Activated T-cell treated with anti-CD3 and anti-CD28 coated beads, Interleukin-2, amount 50 U/mL, for 24 hours (primary cell): ENCODE measurements around the gene NUCB1.

ENCODE experiments used
- DNase-seq: peaks from one replicate; pipeline ENCODE4 v3.0.0-alpha.2; 2020
- H3K27ac Mint-ChIP-seq: 2 replicates; pipeline ENCODE4 v1.8.0; 2020; ENCODE audit warnings: mild to moderate bottlenecking, mixed read lengths
- H3K27me3 Mint-ChIP-seq: 2 replicates; pipeline ENCODE4 v1.8.0; 2020; ENCODE audit warnings: mixed read lengths
- H3K36me3 Mint-ChIP-seq: 2 replicates; pipeline ENCODE4 v1.8.0; 2020; ENCODE audit warnings: low read depth, mixed read lengths
- H3K4me1 Mint-ChIP-seq: 2 replicates; pipeline ENCODE4 v1.8.0; 2020; ENCODE audit warnings: low read depth, mixed read lengths
- H3K4me3 Mint-ChIP-seq: 2 replicates; pipeline ENCODE4 v1.8.0; 2020; ENCODE audit warnings: mild to moderate bottlenecking, moderate library complexity, mixed read lengths
- H3K9me3 Mint-ChIP-seq: 2 replicates; pipeline ENCODE4 v1.8.0; 2020; ENCODE audit warnings: mixed read lengths

The NUCB1 gene

GRCh38 chr19:48953141-48953540, 53.0 kb downstream of the NUCB1 start:
- H3K4me1 Mint-ChIP-seq = peaks cover 30% of the 10 kb centered on the region
- DNase-seq = no peak
- no peak overlapping the region for H3K4me3 Mint-ChIP-seq
- H3K9me3 Mint-ChIP-seq = no peaks in the 10 kb centered on the region
- peaks cover 27% of the 10 kb centered on the region for H3K36me3 Mint-ChIP-seq
- H3K27me3 Mint-ChIP-seq = no peaks in the 10 kb centered on the region
- no peak overlapping the region for H3K27ac Mint-ChIP-seq

GRCh38 chr19:48953990-48954594, 54.0 kb downstream of the NUCB1 start:
- H3K27me3 Mint-ChIP-seq = no peaks in the 10 kb centered on the region
- no peaks in the 10 kb centered on the region for H3K9me3 Mint-ChIP-seq
- no peak for DNase-seq
- peaks cover 33% of the 10 kb centered on the region for H3K4me1 Mint-ChIP-seq
- H3K4me3 Mint-ChIP-seq = peak overlapping the region; percentile 88
- H3K27ac Mint-ChIP-seq = peak overlapping the region; percentile 93
- H3K36me3 Mint-ChIP-seq = peaks cover 35% of the 10 kb centered on the region

DNA sequence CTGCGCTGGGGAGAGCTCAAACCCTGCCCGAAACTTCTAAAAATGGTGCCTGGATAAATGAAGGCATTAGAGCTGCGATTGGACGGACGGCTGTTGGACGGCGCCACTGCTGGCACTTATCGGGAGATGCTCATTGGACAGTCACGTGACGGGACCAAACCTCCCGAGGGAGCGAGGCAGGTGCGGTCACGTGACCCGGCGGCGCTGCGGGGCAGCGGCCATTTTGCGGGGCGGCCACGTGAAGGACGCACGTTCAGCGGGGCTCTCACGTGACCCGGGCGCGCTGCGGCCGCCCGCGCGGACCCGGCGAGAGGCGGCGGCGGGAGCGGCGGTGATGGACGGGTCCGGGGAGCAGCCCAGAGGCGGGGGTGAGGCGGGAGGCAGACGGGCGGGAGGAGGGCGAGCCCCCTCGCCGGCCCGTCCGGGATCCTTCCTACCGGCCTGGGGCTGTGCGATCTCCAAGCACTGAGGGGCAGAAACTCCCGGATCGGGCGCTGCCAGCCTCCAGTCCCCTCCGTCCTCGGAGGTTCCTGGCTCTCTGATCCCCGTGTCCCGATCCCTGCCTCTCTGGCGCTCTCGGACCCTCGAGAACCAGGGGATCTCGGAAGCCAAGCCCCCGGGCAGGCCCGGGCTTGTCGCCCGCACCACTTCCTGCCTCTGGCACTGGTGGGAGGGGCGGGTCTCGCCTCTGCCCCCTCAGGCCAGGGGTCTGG, 54.6 kb downstream of the NUCB1 start, which contains the start of gene BAX:
BAX (plus strand) TSS at position 281 of the 713 bp plus-strand sequence; CDS start at position 335, 54 bp downstream.
- Mint-ChIP-seq H3K9me3 (no peaks in the 10 kb centered on the region), H3K4me3 (peak within 1 kb of the TSS; percentile 88)

DNA sequence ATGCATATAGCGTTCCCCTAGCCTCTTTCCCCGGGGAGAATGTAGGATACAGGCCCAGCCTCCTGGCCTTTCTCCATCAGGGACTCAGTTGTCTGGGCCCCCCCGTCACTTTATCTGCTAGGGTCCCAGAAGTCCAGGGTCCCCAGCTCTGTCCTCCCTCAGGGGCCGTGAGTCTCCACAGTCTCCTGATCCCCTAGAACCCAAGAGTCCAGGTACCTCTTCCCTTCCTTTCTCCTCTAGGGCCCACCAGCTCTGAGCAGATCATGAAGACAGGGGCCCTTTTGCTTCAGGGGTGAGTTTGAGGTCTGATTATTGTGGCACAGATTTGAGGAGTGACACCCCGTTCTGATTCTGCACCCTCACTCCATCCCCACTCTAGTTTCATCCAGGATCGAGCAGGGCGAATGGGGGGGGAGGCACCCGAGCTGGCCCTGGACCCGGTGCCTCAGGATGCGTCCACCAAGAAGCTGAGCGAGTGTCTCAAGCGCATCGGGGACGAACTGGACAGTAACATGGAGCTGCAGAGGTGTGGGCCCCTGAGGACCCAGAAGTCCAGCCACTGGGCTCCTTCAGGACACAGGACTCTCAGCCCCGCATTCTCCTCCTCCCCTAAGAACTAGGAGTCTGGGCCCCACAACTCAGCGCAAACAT, 55.3 kb downstream of the NUCB1 start:
- H3K36me3 Mint-ChIP-seq = peaks cover 40% of the 10 kb centered on the region
- peak overlapping the region; percentile 93 for H3K27ac Mint-ChIP-seq
- peaks cover 33% of the 10 kb centered on the region for H3K4me1 Mint-ChIP-seq
- peak overlapping the region; percentile 88 for H3K4me3 Mint-ChIP-seq
- no peaks in the 10 kb centered on the region for H3K9me3 Mint-ChIP-seq
- H3K27me3 Mint-ChIP-seq = no peaks in the 10 kb centered on the region
- DNase-seq = no peak

More for the DNA sequence above, 54.6 kb downstream of the NUCB1 start, which contains the start of gene BAX:
- DNase-seq = peak; percentile 97
- Mint-ChIP-seq H3K27ac (peak within 1 kb of the TSS; percentile 93), H3K36me3 (peaks cover 38% of the 10 kb centered on the region), H3K27me3 (no peaks in the 10 kb centered on the region), H3K4me1 (peaks cover 33% of the 10 kb centered on the region)

GRCh38 chr19:48958006-48958405, 57.9 kb downstream of the NUCB1 start:
- no peaks in the 10 kb centered on the region for H3K9me3 Mint-ChIP-seq
- peaks cover 55% of the 10 kb centered on the region for H3K36me3 Mint-ChIP-seq
- H3K4me3 Mint-ChIP-seq = no peak overlapping the region
- H3K27me3 Mint-ChIP-seq = no peaks in the 10 kb centered on the region
- peaks cover 52% of the 10 kb centered on the region for H3K4me1 Mint-ChIP-seq
- DNase-seq = no peak
- no peak overlapping the region for H3K27ac Mint-ChIP-seq

DNA sequence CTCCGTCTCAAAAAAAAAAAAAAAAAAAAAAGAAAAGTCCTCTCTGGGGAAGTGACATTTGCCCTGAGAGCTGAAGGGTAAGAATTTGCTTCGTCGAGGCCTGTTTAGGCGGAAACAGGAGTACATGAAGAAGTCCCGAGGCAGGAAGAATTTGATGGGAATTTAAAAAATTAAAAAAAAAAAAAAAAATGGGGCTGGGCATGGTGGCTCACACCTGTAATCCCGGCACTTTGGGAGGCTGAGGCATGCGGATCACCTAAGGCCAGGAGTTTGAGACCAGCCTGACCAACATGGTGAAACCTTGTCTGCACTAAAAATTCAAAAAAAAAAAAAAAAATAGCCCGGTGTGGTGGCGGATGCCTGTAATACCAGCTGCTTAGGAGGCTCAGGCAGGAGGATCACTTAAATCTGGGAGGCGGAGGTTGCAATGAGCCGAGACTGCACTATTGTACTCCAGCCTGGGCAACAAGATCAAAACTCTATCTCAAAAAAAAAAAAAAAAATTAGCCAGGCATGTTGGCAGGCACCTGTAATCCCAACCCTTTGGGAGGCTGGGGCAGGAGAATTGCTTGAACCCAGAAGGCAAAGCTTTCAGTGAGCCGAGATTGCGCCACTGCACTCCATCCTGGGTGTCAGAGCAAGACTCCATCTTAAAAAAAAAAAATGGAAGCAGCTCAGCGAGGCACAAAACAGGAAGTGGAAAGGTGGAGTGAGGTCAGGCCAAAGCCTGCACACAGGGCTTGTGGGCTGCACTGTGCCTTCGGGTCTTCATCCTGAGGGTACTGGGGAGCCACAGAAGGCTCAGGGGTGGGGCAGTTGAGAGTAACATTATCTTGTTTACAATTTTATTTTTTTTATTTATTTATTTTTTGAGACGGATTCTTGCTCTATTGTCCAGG, 59.5 kb downstream of the NUCB1 start:
- Mint-ChIP-seq H3K27ac (no peak overlapping the region), H3K36me3 (peaks cover 55% of the 10 kb centered on the region), H3K4me3 (no peak overlapping the region), H3K27me3 (no peaks in the 10 kb centered on the region), H3K9me3 (no peaks in the 10 kb centered on the region), H3K4me1 (peaks cover 62% of the 10 kb centered on the region)
- DNase-seq = no peak

DNA sequence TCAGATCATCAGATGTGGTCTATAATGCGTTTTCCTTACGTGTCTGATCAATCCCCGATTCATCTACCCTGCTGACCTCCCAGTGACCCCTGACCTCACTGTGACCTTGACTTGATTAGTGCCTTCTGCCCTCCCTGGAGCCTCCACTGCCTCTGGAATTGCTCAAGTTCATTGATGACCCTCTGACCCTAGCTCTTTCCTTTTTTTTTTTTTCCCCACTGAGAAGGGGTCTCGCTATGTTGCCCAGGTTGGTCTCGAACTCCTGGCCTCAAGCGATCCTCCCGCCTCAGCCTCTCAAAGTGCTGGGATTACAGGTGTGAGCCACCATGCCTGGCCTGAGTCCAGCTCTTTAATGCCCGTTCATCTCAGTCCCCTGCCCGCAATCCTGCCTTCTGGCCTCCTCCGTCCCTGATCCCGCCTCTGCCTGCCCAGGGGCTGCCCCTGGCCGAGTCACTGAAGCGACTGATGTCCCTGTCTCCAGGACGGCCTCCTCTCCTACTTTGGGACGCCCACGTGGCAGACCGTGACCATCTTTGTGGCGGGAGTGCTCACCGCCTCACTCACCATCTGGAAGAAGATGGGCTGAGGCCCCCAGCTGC, 61.0 kb downstream of the NUCB1 start:
- peaks cover 57% of the 10 kb centered on the region for H3K36me3 Mint-ChIP-seq
- DNase-seq = no peak
- H3K9me3 Mint-ChIP-seq = no peaks in the 10 kb centered on the region
- no peak overlapping the region for H3K4me3 Mint-ChIP-seq
- H3K4me1 Mint-ChIP-seq = peaks cover 62% of the 10 kb centered on the region
- H3K27me3 Mint-ChIP-seq = no peaks in the 10 kb centered on the region
- peak overlapping the region; percentile 54 for H3K27ac Mint-ChIP-seq

DNA sequence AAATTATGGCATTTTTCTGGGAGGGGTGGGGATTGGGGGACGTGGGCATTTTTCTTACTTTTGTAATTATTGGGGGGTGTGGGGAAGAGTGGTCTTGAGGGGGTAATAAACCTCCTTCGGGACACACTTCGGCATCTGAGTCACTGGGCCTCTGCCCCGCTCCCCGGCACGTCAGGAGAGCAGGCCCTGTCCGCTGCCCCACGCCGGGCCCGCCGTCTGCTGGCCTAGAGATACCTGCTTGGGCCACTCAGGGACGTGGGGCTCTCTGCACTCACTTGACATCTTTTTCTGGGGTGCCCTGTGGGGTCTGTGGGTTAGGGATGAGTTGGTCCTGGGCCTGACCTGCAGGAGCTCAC, 61.5 kb downstream of the NUCB1 start:
- Mint-ChIP-seq H3K27me3 (no peaks in the 10 kb centered on the region), H3K36me3 (peaks cover 59% of the 10 kb centered on the region)

GRCh38 chr19:48962029-48962848, 62.1 kb downstream of the NUCB1 start:
- DNase-seq = peak; percentile 54
- H3K27me3 Mint-ChIP-seq = no peaks in the 10 kb centered on the region
- no peaks in the 10 kb centered on the region for H3K9me3 Mint-ChIP-seq
- H3K4me1 Mint-ChIP-seq = peaks cover 67% of the 10 kb centered on the region
- H3K4me3 Mint-ChIP-seq = peak overlapping the region; percentile 52
- H3K27ac Mint-ChIP-seq = peak overlapping the region; percentile 97
- peaks cover 61% of the 10 kb centered on the region for H3K36me3 Mint-ChIP-seq

More for the DNA sequence above, 61.5 kb downstream of the NUCB1 start:
- Mint-ChIP-seq H3K9me3 (no peaks in the 10 kb centered on the region), H3K4me1 (peaks cover 65% of the 10 kb centered on the region), H3K4me3 (peak overlapping the region; percentile 52), H3K27ac (peak overlapping the region; percentile 97)
- no peak for DNase-seq

DNA sequence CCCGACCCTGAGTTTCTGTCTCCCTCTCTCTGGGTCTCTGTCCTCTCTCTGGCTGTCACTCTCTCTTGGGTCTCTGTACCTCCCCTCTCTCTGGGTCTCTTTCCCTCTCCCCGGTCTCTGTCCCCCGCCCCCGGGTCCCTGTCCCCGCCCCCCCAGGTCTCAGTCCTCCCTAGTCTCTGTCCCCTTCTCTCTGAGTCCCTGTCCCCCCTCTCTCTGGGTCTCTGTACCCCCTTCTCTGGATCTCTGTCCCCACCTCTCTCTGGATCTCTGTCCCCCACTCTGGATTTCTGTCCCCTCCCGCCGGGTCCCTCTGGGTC, 62.7 kb downstream of the NUCB1 start:
- Mint-ChIP-seq H3K4me1 (peaks cover 67% of the 10 kb centered on the region), H3K27ac (peak overlapping the region; percentile 97), H3K36me3 (peaks cover 61% of the 10 kb centered on the region), H3K4me3 (peak overlapping the region; percentile 52), H3K9me3 (no peaks in the 10 kb centered on the region), H3K27me3 (no peaks in the 10 kb centered on the region)
- DNase-seq = no peak

- peaks cover 61% of the 10 kb centered on the region for H3K36me3 Mint-ChIP-seq
- H3K9me3 Mint-ChIP-seq = no peaks in the 10 kb centered on the region
- DNase-seq = peak; percentile 83
- peak overlapping the region; percentile 97 for H3K27ac Mint-ChIP-seq
- no peaks in the 10 kb centered on the region for H3K27me3 Mint-ChIP-seq
- H3K4me1 Mint-ChIP-seq = peaks cover 65% of the 10 kb centered on the region
- H3K4me3 Mint-ChIP-seq = peak overlapping the region; percentile 92
Measured at GRCh38 chr19:48963371-48964204, 63.5 kb downstream of the NUCB1 start.

- Mint-ChIP-seq H3K4me1 (peaks cover 62% of the 10 kb centered on the region), H3K27me3 (no peaks in the 10 kb centered on the region), H3K4me3 (peak overlapping the region; percentile 92), H3K9me3 (no peaks in the 10 kb centered on the region), H3K36me3 (peaks cover 64% of the 10 kb centered on the region), H3K27ac (peak overlapping the region; percentile 97)
- no peak for DNase-seq
Measured at GRCh38 chr19:48964205-48965039, 64.3 kb downstream of the NUCB1 start.
